Measurements from ENCODE around the gene HDAC9.

Gene HDAC9

DNA sequence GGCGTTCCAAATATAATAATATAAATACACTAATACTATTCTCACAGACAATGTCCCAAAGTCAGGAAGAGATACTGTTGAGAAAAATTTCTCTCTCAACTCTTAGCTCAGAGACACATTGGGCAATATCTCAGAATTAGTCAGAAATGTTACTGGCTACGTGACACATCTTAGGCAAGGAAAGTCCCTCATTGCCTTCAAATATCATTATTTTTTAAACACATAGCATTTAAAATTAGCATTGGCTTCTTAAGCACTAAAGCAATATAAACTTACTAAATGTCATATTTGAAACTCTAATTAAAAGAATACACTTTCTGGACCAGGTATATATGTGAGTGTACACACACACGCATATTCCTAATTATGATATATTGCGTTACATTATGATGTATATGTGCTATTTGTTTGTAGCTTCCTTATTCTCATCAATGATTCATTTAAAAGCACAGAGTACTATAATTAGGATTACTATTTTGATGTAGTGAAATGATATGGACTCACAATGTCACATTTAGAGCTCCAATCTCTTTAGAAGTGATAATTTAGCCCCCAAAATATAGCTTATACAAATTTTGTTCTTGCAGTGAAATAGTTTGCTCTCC is 366.1 kb downstream of the HDAC9 start:
- no peaks in the 10 kb centered on the region for H3K9me3 ChIP-seq (ENCODE audit: control insufficient read depth, low read length)
- no peaks in the 10 kb centered on the region for H3K36me3 ChIP-seq (ENCODE audit: control insufficient read depth, insufficient read depth, low read length)
- no peaks in the 10 kb centered on the region for H3K4me1 ChIP-seq (ENCODE audit: control insufficient read depth, insufficient read depth, low read length, poor library complexity, severe bottlenecking)
- H3K27ac ChIP-seq (ENCODE audit: low read depth, low read length, severe bottlenecking), result no peak overlapping the region
- WGBS, 2 experiments (ENCODE audit: insufficient coverage in 2 of 2), result 100% methylated on average over 1 of the region's 4 CpGs; no CpG with 5 or more reads in 1 of the 2 experiments
- no peak overlapping the region for H3K4me3 ChIP-seq (ENCODE audit: extremely low read depth, insufficient read depth, low read length, poor library complexity, severe bottlenecking)

DNA sequence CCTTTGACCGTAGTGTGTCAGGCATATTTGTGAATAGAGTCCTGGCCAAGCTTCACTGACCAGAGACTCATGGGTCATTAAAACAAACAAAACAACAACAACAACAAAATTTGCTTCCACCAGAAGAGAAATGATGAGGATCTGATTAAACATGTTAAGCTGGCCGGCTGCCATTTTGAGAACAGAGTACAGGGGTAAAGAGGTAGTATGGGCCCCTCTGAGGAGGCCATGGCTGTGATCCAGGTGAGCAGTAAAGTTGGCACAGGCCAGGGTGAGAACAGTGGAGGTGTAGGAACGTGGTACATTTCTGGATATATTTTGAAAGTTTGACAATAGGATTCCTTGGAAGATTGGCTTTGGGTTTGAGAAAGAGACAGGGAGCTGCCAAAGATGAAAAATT is 369.4 kb downstream of the HDAC9 start:
- Histone ChIP-seq H3K4me1 (ENCODE audit: control insufficient read depth, insufficient read depth, low read length, poor library complexity, severe bottlenecking) (no peaks in the 10 kb centered on the region), H3K4me3 (ENCODE audit: extremely low read depth, insufficient read depth, low read length, poor library complexity, severe bottlenecking) (no peak overlapping the region), H3K36me3 (ENCODE audit: control insufficient read depth, insufficient read depth, low read length) (no peaks in the 10 kb centered on the region), H3K9me3 (ENCODE audit: control insufficient read depth, low read length) (no peaks in the 10 kb centered on the region), H3K27ac (ENCODE audit: low read depth, low read length, severe bottlenecking) (no peak overlapping the region)
- WGBS, 2 experiments (ENCODE audit: insufficient coverage in 2 of 2), result 90 to 92% methylated on average over 1 to 2 of the region's 3 CpGs

DNA sequence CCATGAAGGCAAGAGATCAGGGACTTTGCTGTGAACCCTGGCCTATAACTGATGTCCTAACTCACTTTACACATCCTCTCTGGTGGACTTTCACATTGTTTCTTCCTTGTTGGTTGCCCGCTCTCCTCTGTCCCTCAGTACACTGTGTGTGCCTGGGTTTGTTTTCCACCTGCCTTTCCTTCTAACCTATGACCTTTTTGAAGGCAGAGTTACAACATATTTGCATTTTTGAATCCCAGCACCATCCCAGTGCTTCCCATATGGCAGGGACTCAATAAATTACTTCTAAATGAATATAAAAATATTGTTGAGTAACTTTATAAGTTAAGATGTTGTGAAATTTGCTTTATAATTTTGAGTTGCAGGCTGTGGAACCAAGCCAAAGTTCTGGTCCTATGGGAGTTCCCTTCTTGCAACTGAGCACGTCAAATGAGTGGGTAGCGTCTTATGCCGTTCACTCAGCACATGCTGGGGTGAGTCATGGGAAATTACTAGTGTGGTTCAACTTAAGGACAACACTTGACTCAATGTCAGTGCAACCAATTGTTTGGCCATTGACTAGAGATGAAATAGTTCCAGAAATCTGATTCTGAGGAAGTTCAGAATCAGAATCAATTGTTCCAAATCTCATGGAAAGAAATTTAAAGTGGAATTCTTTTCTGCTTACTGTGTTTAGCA is 370.9 kb downstream of the HDAC9 start:
- Histone ChIP-seq H3K4me3 (ENCODE audit: extremely low read depth, insufficient read depth, low read length, poor library complexity, severe bottlenecking) (no peak overlapping the region), H3K9me3 (ENCODE audit: control insufficient read depth, low read length) (no peaks in the 10 kb centered on the region), H3K4me1 (ENCODE audit: control insufficient read depth, insufficient read depth, low read length, poor library complexity, severe bottlenecking) (no peaks in the 10 kb centered on the region), H3K36me3 (ENCODE audit: control insufficient read depth, insufficient read depth, low read length) (no peaks in the 10 kb centered on the region), H3K27ac (ENCODE audit: low read depth, low read length, severe bottlenecking) (no peak overlapping the region)
- WGBS, 2 experiments (ENCODE audit: insufficient coverage in 2 of 2), result 88 to 90% methylated on average over 4 of the region's 4 CpGs

DNA sequence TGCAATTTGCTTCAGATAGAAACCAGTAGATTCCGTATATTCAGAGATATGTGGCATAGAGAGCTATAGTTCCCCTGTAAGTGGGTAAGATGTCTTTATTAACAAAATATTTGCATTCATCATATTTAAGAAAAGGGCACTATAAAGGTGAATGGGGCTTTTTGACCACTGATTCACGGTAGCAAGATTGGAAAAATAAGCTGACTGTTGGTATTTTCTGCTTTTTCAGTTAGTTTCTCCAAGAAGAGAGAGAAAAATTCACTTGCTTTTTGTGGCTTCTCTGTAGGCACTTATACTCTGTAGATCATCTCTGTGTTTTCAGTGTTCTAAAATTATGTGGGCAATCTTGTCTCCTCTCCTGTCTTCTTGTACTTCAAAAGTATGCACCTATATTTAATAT is 376.8 kb downstream of the HDAC9 start:
- no peaks in the 10 kb centered on the region for H3K9me3 ChIP-seq (ENCODE audit: control insufficient read depth, low read length)
- H3K4me3 ChIP-seq (ENCODE audit: extremely low read depth, insufficient read depth, low read length, poor library complexity, severe bottlenecking), result no peak overlapping the region
- H3K36me3 ChIP-seq (ENCODE audit: control insufficient read depth, insufficient read depth, low read length), result no peaks in the 10 kb centered on the region
- H3K4me1 ChIP-seq (ENCODE audit: control insufficient read depth, insufficient read depth, low read length, poor library complexity, severe bottlenecking), result no peaks in the 10 kb centered on the region
- H3K27ac ChIP-seq (ENCODE audit: low read depth, low read length, severe bottlenecking), result no peak overlapping the region
- WGBS, 2 experiments (ENCODE audit: insufficient coverage in 2 of 2), result 79 to 100% methylated on average over 1 to 2 of the region's 2 CpGs

DNA sequence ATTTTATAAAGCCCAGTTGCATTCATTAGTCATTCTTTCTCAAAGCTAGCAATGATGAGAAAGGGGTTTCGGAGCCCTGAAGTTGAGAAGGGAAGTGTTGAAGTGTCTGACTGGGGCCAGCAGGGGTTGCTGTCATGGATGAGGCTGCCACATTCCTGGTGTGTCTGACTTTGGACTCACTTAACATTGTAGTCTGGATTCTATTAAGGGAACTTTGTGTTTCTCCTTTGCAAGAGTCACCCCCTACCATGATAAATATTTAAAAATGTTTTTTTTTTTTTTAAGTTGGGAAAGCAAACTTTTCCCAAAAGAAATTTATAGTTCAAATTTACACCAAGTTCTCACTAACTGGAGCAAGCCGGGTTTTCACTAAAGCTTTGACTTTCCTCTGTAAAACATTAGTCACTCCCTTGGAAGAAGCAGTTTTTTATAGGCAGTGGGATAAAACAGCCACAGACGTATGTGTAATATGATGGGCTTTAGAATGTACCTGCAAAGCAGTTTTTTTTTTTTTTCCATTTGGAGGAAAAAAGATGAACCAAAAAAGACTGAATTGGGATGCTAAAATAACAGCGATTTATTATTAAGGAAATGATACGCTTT is 378.3 kb downstream of the HDAC9 start:
- Histone ChIP-seq H3K4me3 (ENCODE audit: extremely low read depth, insufficient read depth, low read length, poor library complexity, severe bottlenecking) (no peak overlapping the region), H3K4me1 (ENCODE audit: control insufficient read depth, insufficient read depth, low read length, poor library complexity, severe bottlenecking) (no peaks in the 10 kb centered on the region), H3K27ac (ENCODE audit: low read depth, low read length, severe bottlenecking) (no peak overlapping the region), H3K9me3 (ENCODE audit: control insufficient read depth, low read length) (no peaks in the 10 kb centered on the region), H3K36me3 (ENCODE audit: control insufficient read depth, insufficient read depth, low read length) (no peaks in the 10 kb centered on the region)
- 83 to 100% methylated on average over 1 of the region's 5 CpGs for WGBS, 2 experiments (ENCODE audit: insufficient coverage in 2 of 2)

DNA sequence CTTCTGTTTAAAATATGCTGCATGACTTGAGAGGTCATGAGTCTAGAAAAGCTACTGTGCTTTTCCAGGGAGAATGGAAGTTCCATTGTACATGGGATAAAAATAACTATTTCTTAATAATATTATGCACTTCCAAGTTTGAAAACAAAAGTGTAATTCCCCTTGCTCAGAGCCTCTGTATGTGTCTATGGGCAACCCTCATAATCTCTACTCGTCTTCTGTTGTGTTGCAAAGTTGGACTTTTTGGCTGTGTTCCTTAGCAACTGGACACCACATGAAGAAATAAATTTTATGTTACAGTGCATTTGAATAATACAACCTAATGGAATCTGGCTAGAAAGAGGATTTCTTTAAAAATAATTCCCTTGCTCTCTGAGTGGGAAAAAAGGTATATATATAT is 379.3 kb downstream of the HDAC9 start:
- no peak overlapping the region for H3K4me3 ChIP-seq (ENCODE audit: extremely low read depth, insufficient read depth, low read length, poor library complexity, severe bottlenecking)
- H3K9me3 ChIP-seq (ENCODE audit: control insufficient read depth, low read length), result no peaks in the 10 kb centered on the region
- H3K27ac ChIP-seq (ENCODE audit: low read depth, low read length, severe bottlenecking), result no peak overlapping the region
- WGBS, 2 experiments (ENCODE audit: insufficient coverage in 2 of 2), result no CpG with 5 or more reads among the region's 1 CpG
- H3K4me1 ChIP-seq (ENCODE audit: control insufficient read depth, insufficient read depth, low read length, poor library complexity, severe bottlenecking), result no peaks in the 10 kb centered on the region
- no peaks in the 10 kb centered on the region for H3K36me3 ChIP-seq (ENCODE audit: control insufficient read depth, insufficient read depth, low read length)

DNA sequence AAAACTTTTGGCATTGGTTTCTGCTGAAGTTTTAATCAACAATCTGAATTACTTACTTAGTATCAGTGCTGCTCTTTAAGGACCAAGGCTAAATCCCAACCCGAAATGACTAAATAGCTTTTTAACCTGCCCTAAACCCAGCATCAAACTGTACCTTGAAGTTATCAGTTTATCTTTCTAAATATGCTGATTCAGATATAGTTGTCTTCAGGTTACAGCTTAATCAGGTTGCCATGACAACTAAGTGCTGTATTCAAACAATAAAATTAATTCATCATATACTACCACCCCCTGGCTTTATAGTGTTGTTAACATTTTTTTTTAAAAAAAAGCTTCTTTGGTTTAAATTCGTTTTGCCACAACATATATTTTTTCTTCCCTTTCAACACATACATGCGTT is 382.3 kb downstream of the HDAC9 start:
- Histone ChIP-seq H3K4me3 (ENCODE audit: extremely low read depth, insufficient read depth, low read length, poor library complexity, severe bottlenecking) (no peak overlapping the region), H3K4me1 (ENCODE audit: control insufficient read depth, insufficient read depth, low read length, poor library complexity, severe bottlenecking) (no peaks in the 10 kb centered on the region), H3K9me3 (ENCODE audit: control insufficient read depth, low read length) (no peaks in the 10 kb centered on the region), H3K27ac (ENCODE audit: low read depth, low read length, severe bottlenecking) (no peak overlapping the region), H3K36me3 (ENCODE audit: control insufficient read depth, insufficient read depth, low read length) (no peaks in the 10 kb centered on the region)
- no CpG with 5 or more reads among the region's 3 CpGs for WGBS, 2 experiments (ENCODE audit: insufficient coverage in 2 of 2)

DNA sequence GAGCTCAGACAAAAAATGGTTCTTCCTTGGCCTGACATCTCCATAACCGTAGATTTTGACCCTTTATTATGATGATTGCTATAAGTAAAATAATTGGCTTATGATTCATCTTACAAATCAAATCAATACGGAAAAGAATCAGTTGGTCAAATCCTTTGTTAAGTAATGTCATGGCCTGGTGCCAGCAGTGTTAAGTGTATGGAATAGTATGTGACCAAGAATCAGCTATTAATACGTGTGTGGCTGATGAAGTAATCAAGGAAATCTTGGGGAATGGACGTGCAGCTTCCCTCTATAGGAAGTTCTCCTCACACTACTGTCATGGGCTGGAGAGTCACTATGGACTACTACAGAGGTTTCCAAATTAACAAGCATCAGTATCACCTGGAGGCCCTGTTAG is 391.3 kb downstream of the HDAC9 start:
- H3K4me1 ChIP-seq (ENCODE audit: control insufficient read depth, insufficient read depth, low read length, poor library complexity, severe bottlenecking), result no peaks in the 10 kb centered on the region
- no peaks in the 10 kb centered on the region for H3K36me3 ChIP-seq (ENCODE audit: control insufficient read depth, insufficient read depth, low read length)
- no peaks in the 10 kb centered on the region for H3K9me3 ChIP-seq (ENCODE audit: control insufficient read depth, low read length)
- no peak overlapping the region for H3K4me3 ChIP-seq (ENCODE audit: extremely low read depth, insufficient read depth, low read length, poor library complexity, severe bottlenecking)
- H3K27ac ChIP-seq (ENCODE audit: low read depth, low read length, severe bottlenecking), result no peak overlapping the region
- 100% methylated on average over 2 of the region's 4 CpGs; no CpG with 5 or more reads in 1 of the 2 experiments for WGBS, 2 experiments (ENCODE audit: insufficient coverage in 2 of 2)

DNA sequence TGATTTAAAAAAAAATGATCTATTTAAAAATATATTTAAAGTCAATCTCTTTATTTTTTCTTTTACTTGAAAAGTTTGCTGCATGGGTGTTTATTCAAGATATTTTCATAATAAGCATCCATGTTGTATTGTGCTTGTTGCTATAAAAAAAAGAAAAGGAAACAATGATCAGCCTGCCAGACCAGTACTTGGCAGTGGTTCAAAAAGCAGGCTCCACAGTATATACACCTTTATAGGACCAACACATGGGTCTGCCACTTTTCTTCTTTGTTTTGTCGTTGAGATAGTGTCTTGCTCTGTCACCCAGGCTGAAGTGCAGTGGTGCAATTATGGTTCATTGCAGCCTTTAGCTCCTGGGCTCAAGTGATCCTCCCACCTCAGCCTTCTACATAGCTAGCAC is 393.9 kb downstream of the HDAC9 start:
- WGBS, 2 experiments (ENCODE audit: insufficient coverage in 2 of 2), result 100% methylated on average over 1 of the region's 1 CpG; no CpG with 5 or more reads in 1 of the 2 experiments
- Histone ChIP-seq H3K4me3 (ENCODE audit: extremely low read depth, insufficient read depth, low read length, poor library complexity, severe bottlenecking) (no peak overlapping the region), H3K4me1 (ENCODE audit: control insufficient read depth, insufficient read depth, low read length, poor library complexity, severe bottlenecking) (no peaks in the 10 kb centered on the region), H3K27ac (ENCODE audit: low read depth, low read length, severe bottlenecking) (no peak overlapping the region), H3K36me3 (ENCODE audit: control insufficient read depth, insufficient read depth, low read length) (no peaks in the 10 kb centered on the region), H3K9me3 (ENCODE audit: control insufficient read depth, low read length) (no peaks in the 10 kb centered on the region)

DNA sequence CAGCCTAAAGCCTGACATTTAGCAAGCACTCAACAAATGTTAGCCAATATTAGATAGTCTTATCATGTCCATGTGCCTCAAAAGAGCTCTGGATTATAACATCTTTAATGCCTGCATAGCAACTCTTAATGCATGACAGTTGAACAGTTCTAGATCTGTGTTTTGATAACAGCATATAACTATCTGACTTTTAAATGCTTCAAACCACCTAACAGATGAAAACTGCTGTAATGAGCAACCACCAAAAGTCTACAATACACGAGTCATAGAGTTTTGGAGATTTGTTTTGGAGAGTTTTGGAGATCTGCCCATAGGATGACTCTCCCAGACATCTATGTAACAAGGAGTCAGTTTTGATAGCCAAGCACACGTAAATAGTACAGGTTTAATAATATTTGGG is 394.6 kb downstream of the HDAC9 start:
- H3K36me3 ChIP-seq (ENCODE audit: control insufficient read depth, insufficient read depth, low read length), result no peaks in the 10 kb centered on the region
- H3K27ac ChIP-seq (ENCODE audit: low read depth, low read length, severe bottlenecking), result no peak overlapping the region
- no peaks in the 10 kb centered on the region for H3K9me3 ChIP-seq (ENCODE audit: control insufficient read depth, low read length)
- H3K4me3 ChIP-seq (ENCODE audit: extremely low read depth, insufficient read depth, low read length, poor library complexity, severe bottlenecking), result no peak overlapping the region
- 86% methylated on average over 1 of the region's 2 CpGs; no CpG with 5 or more reads in 1 of the 2 experiments for WGBS, 2 experiments (ENCODE audit: insufficient coverage in 2 of 2)
- H3K4me1 ChIP-seq (ENCODE audit: control insufficient read depth, insufficient read depth, low read length, poor library complexity, severe bottlenecking), result peaks cover 3% of the 10 kb centered on the region

Measured in mesodermal cell (in vitro differentiated cells).